ENCODE results near the gene PADI2. TPM values are rescaled to one million over a fixed set of nuclear protein-coding genes. Genes with fewer than 3 reads are reported as not detected.

PADI2 gene
- total and polyA plus RNA-seq, 2 donors (not counting 3 experiments of a cell fraction or from before 2014, with no cell fraction given): not detected

GRCh38 chr1:17110555-17110926 lies 8.7 kb downstream of the PADI2 start:
- H3K36me3 ChIP-seq (ENCODE audit: control insufficient read depth in 2 of 2, extremely low read depth in 1 of 2, insufficient read depth in 2 of 2, low read length in 2 of 2): no peaks in the 10 kb centered on the region
- H3K4me3 ChIP-seq (replicated peaks in 1 of 3; ENCODE audit: insufficient read depth in 1 of 3, low read depth in 1 of 3, low read length in 3 of 3): no peak overlapping the region
- H3K9me3 ChIP-seq (replicated peaks; ENCODE audit: control insufficient read depth, insufficient read depth, low read length): no peaks in the 10 kb centered on the region
- H3K9me1 ChIP-seq (replicated peaks; ENCODE audit: control insufficient read depth, extremely low read depth, insufficient read depth, low read length): no peaks in the 10 kb centered on the region
- CTCF ChIA-PET: no interaction called here
- no peaks in the 10 kb centered on the region for H4K20me1 ChIP-seq (replicated peaks; ENCODE audit: control insufficient read depth, extremely low read depth, insufficient read depth, low read length)
- no peak for TF ChIP-seq JUN (IDR thresholded peaks at IDR 0.05; ENCODE audit: borderline replicate concordance, insufficient read depth, insufficient read length, low read depth)
- TF ChIP-seq MYC (IDR thresholded peaks at IDR 0.05; ENCODE audit: low read depth, low read length): no peak
- TF ChIP-seq POLR2AphosphoS5 (IDR thresholded peaks at IDR 0.05; ENCODE audit: insufficient read depth, low read depth, low read length): no peak
- TF ChIP-seq MAX (IDR thresholded peaks at IDR 0.05; ENCODE audit: insufficient read depth, insufficient read length): no peak
- TF ChIP-seq POLR2A (IDR thresholded peaks at IDR 0.05; ENCODE audit: low read depth, low read length): no peak
- TF ChIP-seq EZH2 (IDR thresholded peaks at IDR 0.05; ENCODE audit: borderline replicate concordance, low read depth, low read length, severe bottlenecking): no peak
- TF ChIP-seq FOS (IDR thresholded peaks at IDR 0.05; ENCODE audit: borderline replicate concordance, insufficient read depth, low read length): no peak
- TF ChIP-seq, protein P1, sequence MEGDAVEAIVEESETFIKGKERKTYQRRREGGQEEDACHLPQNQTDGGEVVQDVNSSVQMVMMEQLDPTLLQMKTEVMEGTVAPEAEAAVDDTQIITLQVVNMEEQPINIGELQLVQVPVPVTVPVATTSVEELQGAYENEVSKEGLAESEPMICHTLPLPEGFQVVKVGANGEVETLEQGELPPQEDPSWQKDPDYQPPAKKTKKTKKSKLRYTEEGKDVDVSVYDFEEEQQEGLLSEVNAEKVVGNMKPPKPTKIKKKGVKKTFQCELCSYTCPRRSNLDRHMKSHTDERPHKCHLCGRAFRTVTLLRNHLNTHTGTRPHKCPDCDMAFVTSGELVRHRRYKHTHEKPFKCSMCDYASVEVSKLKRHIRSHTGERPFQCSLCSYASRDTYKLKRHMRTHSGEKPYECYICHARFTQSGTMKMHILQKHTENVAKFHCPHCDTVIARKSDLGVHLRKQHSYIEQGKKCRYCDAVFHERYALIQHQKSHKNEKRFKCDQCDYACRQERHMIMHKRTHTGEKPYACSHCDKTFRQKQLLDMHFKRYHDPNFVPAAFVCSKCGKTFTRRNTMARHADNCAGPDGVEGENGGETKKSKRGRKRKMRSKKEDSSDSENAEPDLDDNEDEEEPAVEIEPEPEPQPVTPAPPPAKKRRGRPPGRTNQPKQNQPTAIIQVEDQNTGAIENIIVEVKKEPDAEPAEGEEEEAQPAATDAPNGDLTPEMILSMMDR (IDR thresholded peaks at IDR 0.05; ENCODE audit: extremely low read depth in 1 of 2, insufficient read depth in 1 of 2, low read depth in 1 of 2, low read length in 2 of 2): no peak
- no peak for TF ChIP-seq GATA2 (IDR thresholded peaks at IDR 0.05; ENCODE audit: insufficient read depth, insufficient read length, low read depth, low read length)
- FAIRE-seq (no peak), DNase-seq (ENCODE audit: low read depth, low spot score) (no peak)
- peaks cover 0 to 2% of the 10 kb centered on the region in 2 experiments for H3K27me3 ChIP-seq (ENCODE audit: control insufficient read depth in 2 of 2, insufficient read depth in 2 of 2, low read length in 2 of 2)
- POLR2A ChIA-PET: no interaction called here
- H3K4me1 ChIP-seq (ENCODE audit: control insufficient read depth, extremely low read depth, insufficient read depth, low read length): no peaks in the 10 kb centered on the region
- H2AFZ ChIP-seq (ENCODE audit: low read depth, low read length): no peak overlapping the region
- dilution Hi-C loops (cut with MboI; ENCODE audit: extremely low pct_ligation_motif_present, low sequenced_read_pairs) (no loop called here), intact Hi-C loops (cut with micrococcal nuclease) (no loop called here)
- H3K27ac ChIP-seq (ENCODE audit: insufficient read depth, low read depth, low read length): no peak overlapping the region
- H3K79me2 ChIP-seq (ENCODE audit: control insufficient read depth, insufficient read depth, low read length): no peaks in the 10 kb centered on the region
- no peak overlapping the region for H3K9ac ChIP-seq (replicated peaks; ENCODE audit: extremely low read depth, insufficient read depth, low read length)
- H3K4me2 ChIP-seq (ENCODE audit: insufficient read depth, low read length): no peak overlapping the region
- no TSS peak for BruUV-seq (replicated peaks)
